Heart right ventricle (tissue), 16 donors: Measurements from ENCODE around the gene GFI1. TPM values are rescaled to one million over a fixed set of nuclear protein-coding genes. Genes with fewer than 3 reads are reported as not detected.

Source experiments
- ATAC-seq, 8 donors: fragments of 200-7000 bp; cut with Tn5 transposase; one replicate each; pipeline ENCODE4 v1.9.1; 2020; ENCODE audit warnings: mild to moderate bottlenecking in 8 of 8, moderate library complexity in 8 of 8, moderate number of reproducible peaks in 1 of 8
- DNase-seq, 2 donors: peaks; one replicate each; pipeline ENCODE4 v3.0.0-alpha.2; 2020
- H3K27ac ChIP-seq, 10 donors: fragments of 200-600 bp; sonication (generic) in 2 of 10; one replicate each; pipeline versions ENCODE4 v1.5.0 to v1.8.0; 2020 to 2022; ENCODE audit warnings: mild to moderate bottlenecking in 3 of 10
- H3K27me3 ChIP-seq, 7 donors: fragments of 200-600 bp; one replicate each; pipeline ENCODE4 v1.8.0; 2021 to 2022; ENCODE audit warnings: mild to moderate bottlenecking in 2 of 7
- H3K36me3 ChIP-seq, 9 donors: fragments of 200-600 bp; sonication (generic) in 1 of 9; one replicate each; pipeline versions ENCODE4 v1.5.0 to v1.8.0; 2020 to 2022; ENCODE audit warnings: mild to moderate bottlenecking in 2 of 9
- H3K4me1 ChIP-seq, 9 donors: fragments of 200-600 bp; sonication (generic) in 1 of 9; one replicate each; pipeline versions ENCODE4 v1.5.0 to v1.8.0; 2020 to 2022; ENCODE audit warnings: mild to moderate bottlenecking in 4 of 9
- H3K4me3 ChIP-seq, 10 donors: fragments of 200-600 bp; sonication (generic) in 2 of 10; one replicate each; pipeline versions ENCODE4 v1.5.0 to v1.8.0; 2020 to 2022; ENCODE audit warnings: mild to moderate bottlenecking in 7 of 10, moderate library complexity in 2 of 10
- H3K9me3 ChIP-seq, 11 donors: fragments of 200-600 bp in 10 of 11; sonication (generic) in 2 of 11; one replicate each; pipeline versions ENCODE4 v1.5.0 to v1.8.0; 2013 to 2022; ENCODE audit warnings: mild to moderate bottlenecking in 2 of 11, control low read depth in 1 of 11, moderate library complexity in 1 of 11
- CTCF ChIP-seq, 9 donors: fragments of 200-600 bp; sonication (generic) in 2 of 9; IDR thresholded peaks; one replicate each; pipeline versions ENCODE4 v1.5.0 to v1.8.0; 2021 to 2022; ENCODE audit warnings: antibody characterized with exemption in 9 of 9, mild to moderate bottlenecking in 5 of 9, moderate library complexity in 1 of 9
- WGBS, 2 donors: extraction: QIAGEN DNeasy Blood & Tissue Kit; methylation state at CpG; one replicate each; pipeline ENCODE4 v1.1.7; 2013; ENCODE audit warnings: inconsistent platforms in 1 of 2; 5-methylcytosine and 5-hydroxymethylcytosine counted together
- intact Hi-C, 10 donors: fragments of 100-400 bp; cut with DNase I; formaldehyde crosslinking; loops; one replicate each; pipeline versions ENCODE4 v1.11.1 to v1.14.2; 2022
- polyA plus RNA-seq, 2 donors: library from polyadenylated mRNA; stranded (reverse); fragments of 200-250 nt; gene quantifications; one replicate each; pipeline ENCODE4 v1.2.3, GENCODE V29; 2013
- total RNA-seq, 10 donors: library from RNA; stranded (reverse); fragmentation: NEBNext Ultra II Directional in 3 of 10; extraction: Animal tissue kit (Norgen Biotek cat#: 25700) in 3 of 10; gene quantifications; one replicate each; pipeline versions ENCODE4 v1.2.1 to v1.2.4, GENCODE V29; 2021 to 2023
- donor health status: Arrhythmogenic right ventricular cardiomyopathy.
- donor health status: ischemic (EF 13 %, LVEDD 7.1; RV severe dilation, severe dysfunction).
- donor health status: healthy with polysubstance abuse.
- donor health status: DM: no; HTN: yes; CAD: no.
- donor health status: DM: no; HTN: no; CAD: no.
- donor health status: ischemic (EF 25% LVEDD 6.9; RV normal size, moderate dysfunction).
- donor health status: ischemic (EF 25% LVEDD 5.7; RV mildly dilated, moderate dysfunction).
- donor health status: healthy.
- donor health status: DM: yes; HTN: yes; CAD: no.
- donor health status: Ischemic cardiomyopathy.
- donor health status: ischemic (EF 35%, LVEDD 5.7; RV mildly dilated, moderate dysfunction).
- donor health status: nonischemic (EF 11% LVEDD 7.7; RV severe dilation, severe dysfunction).
- donor health status: DM: yes; HTN: yes; CAD: no.
- donor health status: PGD.
- donor health status: ischemic (EF 29% LVEDD 5.4; RV normal size, mild dysfunction).
- donor health status: nonischemic (EF 23%, LVEDD 6.1; RV moderate dilation, normal function).

The GFI1 gene
- total and polyA plus RNA-seq, 12 donors, result 0.09 to 1.3 (median 0.15) TPM; not detected in 3

- H3K36me3 ChIP-seq, result no peaks in the 10 kb centered on the region
- no peaks in the 10 kb centered on the region for H3K9me3 ChIP-seq
- peaks cover 33 to 74% (median 64%) of the 10 kb centered on the region in 7 donors for H3K27me3 ChIP-seq
- ATAC-seq, result no peak
- no peak for TF ChIP-seq CTCF (IDR thresholded peaks at IDR 0.05)
- H3K27ac ChIP-seq, result peak overlapping the region in 1 of 10 donors; percentile 84
- peaks cover 25 to 49% (median 43%) of the 10 kb centered on the region in 9 donors for H3K4me1 ChIP-seq
- intact Hi-C loops, result loop anchor here in 1 of 10 donors (10.0 kb wide), 1 partner anchor 98 kb away; no protein-coding TSS in a partner anchor
- 59 to 65% methylated on average over 7 of the region's 7 CpGs for WGBS, 2 donors
- H3K4me3 ChIP-seq, result peak overlapping the region; percentile 40 to 70 (median 56)
- DNase-seq, result no peak
Observed at GRCh38 chr1:92487078-92487605, 417 bp upstream of the GFI1 start.

GRCh38 chr1:92485381-92486250 lies 1.1 kb downstream of the GFI1 start:
- peaks cover 30 to 64% (median 58%) of the 10 kb centered on the region in 9 donors for H3K4me1 ChIP-seq
- 0 to 1% methylated on average over 77 to 82 of the region's 82 CpGs for WGBS, 2 donors
- peak in 1 of 2 donors; percentile 24 for DNase-seq
- H3K27ac ChIP-seq, result peak overlapping the region in 1 of 10 donors; percentile 84
- H3K27me3 ChIP-seq, result peaks cover 41 to 89% (median 80%) of the 10 kb centered on the region in 7 donors
- H3K4me3 ChIP-seq, result peak overlapping the region; percentile 40 to 70 (median 56)
- TF ChIP-seq CTCF (IDR thresholded peaks at IDR 0.05), result peak in 3 of 9 donors; percentile 26 to 43 (median 29)
- no peaks in the 10 kb centered on the region for H3K9me3 ChIP-seq
- ATAC-seq, result peak; percentile 17 to 70 (median 38)
- intact Hi-C loops, result loop anchor here in 1 of 10 donors (10.0 kb wide), 1 partner anchor 99 kb away; no protein-coding TSS in a partner anchor
- no peaks in the 10 kb centered on the region for H3K36me3 ChIP-seq

- Histone ChIP-seq H3K4me1 (peaks cover 31 to 64% (median 60%) of the 10 kb centered on the region in 9 donors), H3K9me3 (no peaks in the 10 kb centered on the region), H3K27me3 (peaks cover 45 to 97% (median 88%) of the 10 kb centered on the region in 7 donors), H3K27ac (peak overlapping the region in 1 of 10 donors; percentile 84), H3K4me3 (peak overlapping the region; percentile 40 to 70 (median 56)), H3K36me3 (no peaks in the 10 kb centered on the region)
- intact Hi-C loops, result loop anchor here in 1 of 10 donors (10.0 kb wide), 1 partner anchor 100 kb away; no protein-coding TSS in a partner anchor
- no peak for TF ChIP-seq CTCF (IDR thresholded peaks at IDR 0.05)
- 1 to 2% methylated on average over 65 of the region's 65 CpGs for WGBS, 2 donors
- ATAC-seq (peak in 5 of 8 donors; percentile 5 to 28 (median 10)), DNase-seq (peak in 1 of 2 donors; percentile 23)
Observed at GRCh38 chr1:92484472-92485380, 2.0 kb downstream of the GFI1 start.
